Liver (tissue), 3 donors: Measurements from ENCODE around the gene ZNF697.

ENCODE experiments used
- EGR1 ChIP-seq, 2 donors: IDR thresholded peaks; 2 replicates each; pipeline ENCODE4 v1.6.1; 2016 to 2018; ENCODE audit warnings: antibody characterized with exemption in 2 of 2, low read depth in 2 of 2
- FOXA1 ChIP-seq: IDR thresholded peaks from 2 replicates; pipeline ENCODE4 v1.6.1; 2016; ENCODE audit warnings: antibody characterized with exemption
- GABPA ChIP-seq, 2 donors: IDR thresholded peaks in 1 of 2; conservative IDR thresholded peaks in 1 of 2; 2 replicates each; pipeline ENCODE4 v1.6.1; 2016; ENCODE audit warnings: antibody characterized with exemption in 2 of 2, mild to moderate bottlenecking in 1 of 2, moderate library complexity in 1 of 2
- JUND ChIP-seq, 2 donors: IDR thresholded peaks; 2 replicates each; pipeline ENCODE4 v1.6.1; 2016; ENCODE audit warnings: antibody characterized with exemption in 2 of 2
- RAD21 ChIP-seq, 2 donors: IDR thresholded peaks; 2 replicates each; pipeline ENCODE4 v1.6.1; 2016; ENCODE audit warnings: antibody characterized with exemption in 2 of 2, mild to moderate bottlenecking in 2 of 2
- SP1 ChIP-seq: IDR thresholded peaks from 2 replicates; pipeline ENCODE4 v1.6.1; 2018; ENCODE audit warnings: antibody characterized with exemption, mild to moderate bottlenecking
- TAF1 ChIP-seq: conservative IDR thresholded peaks from 2 replicates; pipeline ENCODE4 v1.6.1; 2016; ENCODE audit warnings: antibody characterized with exemption, mild to moderate bottlenecking
- TF ChIP-seq, protein P1 (sequence below): fragments of 150-350 bp; IDR thresholded peaks from 2 replicates; pipeline ENCODE4 v1.5.1; 2017; ENCODE audit warnings: improper control_type of control experiment, low read depth, low read length; ENCODE audit not compliant: missing input control
- TF ChIP-seq, protein P2 (sequence below): IDR thresholded peaks from 2 replicates; pipeline ENCODE4 v1.6.1; 2016; ENCODE audit warnings: antibody characterized with exemption
- TF ChIP-seq, protein P3 (sequence below): IDR thresholded peaks from 2 replicates; pipeline ENCODE4 v1.6.1; 2016; ENCODE audit warnings: antibody characterized with exemption
- donor health status: healthy.
- donor health status: healthy.

DNA sequence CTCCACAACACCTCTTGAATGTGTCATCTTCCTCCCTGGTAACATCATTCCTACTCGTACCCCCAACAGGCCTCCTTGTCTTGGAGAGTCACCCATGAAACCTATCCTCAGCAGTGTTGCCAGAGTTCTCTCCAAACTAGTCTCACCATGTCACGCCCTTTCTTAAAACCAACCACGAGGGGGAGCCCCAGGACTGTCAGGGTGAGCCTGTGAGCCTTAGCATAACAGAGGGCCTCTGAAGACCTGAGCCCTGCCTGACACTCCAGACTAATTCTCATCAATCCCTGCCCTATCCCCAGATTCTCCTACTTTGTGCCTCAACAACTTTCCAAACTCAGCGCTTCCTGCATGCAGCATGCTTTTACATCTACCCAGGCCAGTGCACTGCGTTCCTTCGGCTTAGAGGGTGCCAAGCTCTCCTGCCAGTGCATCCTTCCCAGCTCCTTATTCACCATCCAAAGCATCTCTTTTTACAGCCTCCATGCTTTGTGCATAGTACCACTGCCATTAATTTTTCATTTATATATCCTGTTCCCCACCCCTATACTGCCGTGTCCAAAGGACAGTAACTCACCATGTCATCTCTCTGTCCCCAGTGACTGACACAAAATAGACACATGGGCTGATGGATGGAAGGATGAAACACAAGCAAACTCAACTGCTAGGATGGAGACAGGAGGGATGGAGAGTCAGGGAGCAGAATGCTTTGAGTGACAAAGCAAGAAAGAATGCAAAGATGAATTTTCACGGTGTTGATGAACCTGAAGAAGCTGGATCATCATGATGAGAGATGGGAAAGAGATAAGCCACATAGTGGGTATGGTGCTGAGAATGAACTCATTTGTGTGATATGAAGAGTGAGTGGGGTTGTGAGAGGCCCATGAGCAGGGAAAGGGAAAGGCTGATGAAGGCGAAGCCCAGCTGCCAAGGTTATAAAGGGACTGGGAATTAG, 34.0 kb downstream of the ZNF697 start:
- TF ChIP-seq, protein P1, sequence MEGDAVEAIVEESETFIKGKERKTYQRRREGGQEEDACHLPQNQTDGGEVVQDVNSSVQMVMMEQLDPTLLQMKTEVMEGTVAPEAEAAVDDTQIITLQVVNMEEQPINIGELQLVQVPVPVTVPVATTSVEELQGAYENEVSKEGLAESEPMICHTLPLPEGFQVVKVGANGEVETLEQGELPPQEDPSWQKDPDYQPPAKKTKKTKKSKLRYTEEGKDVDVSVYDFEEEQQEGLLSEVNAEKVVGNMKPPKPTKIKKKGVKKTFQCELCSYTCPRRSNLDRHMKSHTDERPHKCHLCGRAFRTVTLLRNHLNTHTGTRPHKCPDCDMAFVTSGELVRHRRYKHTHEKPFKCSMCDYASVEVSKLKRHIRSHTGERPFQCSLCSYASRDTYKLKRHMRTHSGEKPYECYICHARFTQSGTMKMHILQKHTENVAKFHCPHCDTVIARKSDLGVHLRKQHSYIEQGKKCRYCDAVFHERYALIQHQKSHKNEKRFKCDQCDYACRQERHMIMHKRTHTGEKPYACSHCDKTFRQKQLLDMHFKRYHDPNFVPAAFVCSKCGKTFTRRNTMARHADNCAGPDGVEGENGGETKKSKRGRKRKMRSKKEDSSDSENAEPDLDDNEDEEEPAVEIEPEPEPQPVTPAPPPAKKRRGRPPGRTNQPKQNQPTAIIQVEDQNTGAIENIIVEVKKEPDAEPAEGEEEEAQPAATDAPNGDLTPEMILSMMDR = peak; percentile 79
- TF ChIP-seq JUND (IDR thresholded peaks at IDR 0.05) = no peak
- no peak for TF ChIP-seq EGR1 (IDR thresholded peaks at IDR 0.05; ENCODE audit: low read depth in 2 of 2)
- no peak for TF ChIP-seq FOXA1
- TF ChIP-seq SP1 = no peak
- no peak for TF ChIP-seq TAF1
- TF ChIP-seq, protein P2, sequence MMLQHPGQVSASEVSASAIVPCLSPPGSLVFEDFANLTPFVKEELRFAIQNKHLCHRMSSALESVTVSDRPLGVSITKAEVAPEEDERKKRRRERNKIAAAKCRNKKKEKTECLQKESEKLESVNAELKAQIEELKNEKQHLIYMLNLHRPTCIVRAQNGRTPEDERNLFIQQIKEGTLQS = no peak
- TF ChIP-seq GABPA (IDR thresholded peaks at IDR 0.05 in 1 of 2, conservative IDR thresholded peaks at IDR 0.05 in 1 of 2) = no peak
- TF ChIP-seq, protein P3, sequence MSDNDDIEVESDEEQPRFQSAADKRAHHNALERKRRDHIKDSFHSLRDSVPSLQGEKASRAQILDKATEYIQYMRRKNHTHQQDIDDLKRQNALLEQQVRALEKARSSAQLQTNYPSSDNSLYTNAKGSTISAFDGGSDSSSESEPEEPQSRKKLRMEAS = peak; percentile 20
- peak; percentile 96 to 98 for TF ChIP-seq RAD21 (IDR thresholded peaks at IDR 0.05)
